ENCODE data around the gene CERS2.

The CERS2 gene

GRCh38 chr1:150974580-150975478, at the start of gene CERS2:
Gene CERS2, minus strand, starts transcription at chr1:150974835. Its CDS starts 5,745 bp downstream, at chr1:150969090.
- Histone ChIP-seq H3K4me1 (ENCODE audit: control insufficient read depth, insufficient read depth, low read length) (peaks cover 51% of the 10 kb centered on the region), H3K9ac (ENCODE audit: low read depth, low read length) (peak within 1 kb of the TSS; percentile 48), H3K9me3 (ENCODE audit: control insufficient read depth, insufficient read depth, low read length) (no peaks in the 10 kb centered on the region), H3K36me3 (ENCODE audit: control insufficient read depth, insufficient read depth, low read length) (no peaks in the 10 kb centered on the region), H3K4me3 (ENCODE audit: low read depth, low read length) (peak within 1 kb of the TSS; percentile 85), H3K27me3 (ENCODE audit: control insufficient read depth, insufficient read depth, low read length) (no peaks in the 10 kb centered on the region)

GRCh38 chr1:151013518-151013917, 38.9 kb upstream of the CERS2 start:
- no peak overlapping the region for H3K4me3 ChIP-seq (ENCODE audit: low read depth, low read length)
- peaks cover 5% of the 10 kb centered on the region for H3K4me1 ChIP-seq (ENCODE audit: control insufficient read depth, insufficient read depth, low read length)
- H3K36me3 ChIP-seq (ENCODE audit: control insufficient read depth, insufficient read depth, low read length): no peaks in the 10 kb centered on the region

GRCh38 chr1:151012684-151013471, 38.2 kb upstream of the CERS2 start:
- Histone ChIP-seq H3K27me3 (ENCODE audit: control insufficient read depth, insufficient read depth, low read length) (no peaks in the 10 kb centered on the region), H3K4me1 (ENCODE audit: control insufficient read depth, insufficient read depth, low read length) (peaks cover 5% of the 10 kb centered on the region), H3K36me3 (ENCODE audit: control insufficient read depth, insufficient read depth, low read length) (no peaks in the 10 kb centered on the region), H3K9ac (ENCODE audit: low read depth, low read length) (no peak overlapping the region), H3K4me3 (ENCODE audit: low read depth, low read length) (no peak overlapping the region), H3K9me3 (ENCODE audit: control insufficient read depth, insufficient read depth, low read length) (no peaks in the 10 kb centered on the region)

More at GRCh38 chr1:151013518-151013917, 38.9 kb upstream of the CERS2 start:
- H3K9me3 ChIP-seq (ENCODE audit: control insufficient read depth, insufficient read depth, low read length): no peaks in the 10 kb centered on the region
- H3K27me3 ChIP-seq (ENCODE audit: control insufficient read depth, insufficient read depth, low read length): no peaks in the 10 kb centered on the region
- no peak overlapping the region for H3K9ac ChIP-seq (ENCODE audit: low read depth, low read length)

GRCh38 chr1:151011154-151011850, 36.7 kb upstream of the CERS2 start:
- Histone ChIP-seq H3K27me3 (ENCODE audit: control insufficient read depth, insufficient read depth, low read length) (no peaks in the 10 kb centered on the region), H3K9ac (ENCODE audit: low read depth, low read length) (no peak overlapping the region), H3K9me3 (ENCODE audit: control insufficient read depth, insufficient read depth, low read length) (no peaks in the 10 kb centered on the region), H3K36me3 (ENCODE audit: control insufficient read depth, insufficient read depth, low read length) (no peaks in the 10 kb centered on the region), H3K4me1 (ENCODE audit: control insufficient read depth, insufficient read depth, low read length) (peaks cover 10% of the 10 kb centered on the region), H3K4me3 (ENCODE audit: low read depth, low read length) (no peak overlapping the region)

GRCh38 chr1:151010346-151010726, 35.7 kb upstream of the CERS2 start:
- no peak overlapping the region for H3K4me3 ChIP-seq (ENCODE audit: low read depth, low read length)
- H3K36me3 ChIP-seq (ENCODE audit: control insufficient read depth, insufficient read depth, low read length): no peaks in the 10 kb centered on the region
- H3K9ac ChIP-seq (ENCODE audit: low read depth, low read length): no peak overlapping the region
- no peaks in the 10 kb centered on the region for H3K9me3 ChIP-seq (ENCODE audit: control insufficient read depth, insufficient read depth, low read length)
- H3K4me1 ChIP-seq (ENCODE audit: control insufficient read depth, insufficient read depth, low read length): peaks cover 15% of the 10 kb centered on the region
- no peaks in the 10 kb centered on the region for H3K27me3 ChIP-seq (ENCODE audit: control insufficient read depth, insufficient read depth, low read length)

GRCh38 chr1:151009674-151010345, 35.2 kb upstream of the CERS2 start:
- H3K9me3 ChIP-seq (ENCODE audit: control insufficient read depth, insufficient read depth, low read length): no peaks in the 10 kb centered on the region
- no peak overlapping the region for H3K9ac ChIP-seq (ENCODE audit: low read depth, low read length)
- H3K4me1 ChIP-seq (ENCODE audit: control insufficient read depth, insufficient read depth, low read length): peaks cover 15% of the 10 kb centered on the region
- H3K27me3 ChIP-seq (ENCODE audit: control insufficient read depth, insufficient read depth, low read length): no peaks in the 10 kb centered on the region
- H3K36me3 ChIP-seq (ENCODE audit: control insufficient read depth, insufficient read depth, low read length): no peaks in the 10 kb centered on the region
- H3K4me3 ChIP-seq (ENCODE audit: low read depth, low read length): no peak overlapping the region

- peaks cover 15% of the 10 kb centered on the region for H3K4me1 ChIP-seq (ENCODE audit: control insufficient read depth, insufficient read depth, low read length)
- H3K36me3 ChIP-seq (ENCODE audit: control insufficient read depth, insufficient read depth, low read length): no peaks in the 10 kb centered on the region
- H3K9me3 ChIP-seq (ENCODE audit: control insufficient read depth, insufficient read depth, low read length): no peaks in the 10 kb centered on the region
- peak overlapping the region; percentile 85 for H3K9ac ChIP-seq (ENCODE audit: low read depth, low read length)
- peak overlapping the region; percentile 99 for H3K4me3 ChIP-seq (ENCODE audit: low read depth, low read length)
- H3K27me3 ChIP-seq (ENCODE audit: control insufficient read depth, insufficient read depth, low read length): no peaks in the 10 kb centered on the region
These were observed 34.6 kb upstream of the CERS2 start for GRCh38 chr1:151009206-151009587.

- Histone ChIP-seq H3K4me1 (ENCODE audit: control insufficient read depth, insufficient read depth, low read length) (peaks cover 15% of the 10 kb centered on the region), H3K36me3 (ENCODE audit: control insufficient read depth, insufficient read depth, low read length) (no peaks in the 10 kb centered on the region), H3K9ac (ENCODE audit: low read depth, low read length) (peak within 1 kb of the TSS; percentile 85), H3K9me3 (ENCODE audit: control insufficient read depth, insufficient read depth, low read length) (no peaks in the 10 kb centered on the region), H3K27me3 (ENCODE audit: control insufficient read depth, insufficient read depth, low read length) (no peaks in the 10 kb centered on the region), H3K4me3 (ENCODE audit: low read depth, low read length) (peak within 1 kb of the TSS; percentile 99)
These were observed 33.9 kb upstream of the CERS2 start, which contains the start of gene PRUNE1 for GRCh38 chr1:151008244-151009205. Gene PRUNE1, plus strand, starts transcription at chr1:151008449. Its CDS starts 184 bp downstream, at chr1:151008633.

GRCh38 chr1:151007853-151008243, 33.2 kb upstream of the CERS2 start:
- Histone ChIP-seq H3K36me3 (ENCODE audit: control insufficient read depth, insufficient read depth, low read length) (no peaks in the 10 kb centered on the region), H3K4me1 (ENCODE audit: control insufficient read depth, insufficient read depth, low read length) (peaks cover 15% of the 10 kb centered on the region), H3K9me3 (ENCODE audit: control insufficient read depth, insufficient read depth, low read length) (no peaks in the 10 kb centered on the region), H3K9ac (ENCODE audit: low read depth, low read length) (no peak overlapping the region), H3K27me3 (ENCODE audit: control insufficient read depth, insufficient read depth, low read length) (no peaks in the 10 kb centered on the region), H3K4me3 (ENCODE audit: low read depth, low read length) (peak overlapping the region; percentile 99)

- no peaks in the 10 kb centered on the region for H3K36me3 ChIP-seq (ENCODE audit: control insufficient read depth, insufficient read depth, low read length)
- no peaks in the 10 kb centered on the region for H3K27me3 ChIP-seq (ENCODE audit: control insufficient read depth, insufficient read depth, low read length)
- no peaks in the 10 kb centered on the region for H3K9me3 ChIP-seq (ENCODE audit: control insufficient read depth, insufficient read depth, low read length)
- no peak within 1 kb of the TSS for H3K9ac ChIP-seq (ENCODE audit: low read depth, low read length)
- H3K4me3 ChIP-seq (ENCODE audit: low read depth, low read length): peak within 1 kb of the TSS; percentile 99
- H3K4me1 ChIP-seq (ENCODE audit: control insufficient read depth, insufficient read depth, low read length): peaks cover 15% of the 10 kb centered on the region
These were observed 31.9 kb upstream of the CERS2 start, which contains the start of gene MINDY1 for GRCh38 chr1:151006327-151007052. Gene MINDY1, minus strand, starts transcription at chr1:151006902. Its CDS starts 4,285 bp downstream, at chr1:151002617.

Measured in iPS-15b (cell line).